Measurements from ENCODE around the gene C11orf21. TPM values are rescaled to one million over a fixed set of nuclear protein-coding genes. Genes with fewer than 3 reads are reported as not detected.

C11orf21 gene
- polyA plus RNA-seq, 1 donor (not counting 4 experiments of a cell fraction or from before 2014, with no cell fraction given), result not detected

- dilution Hi-C loops (cut with MboI; ENCODE audit: extremely low pct_ligation_motif_present, low sequenced_read_pairs), result no loop called here
- no peaks in the 10 kb centered on the region for H3K4me1 ChIP-seq (ENCODE audit: control insufficient read depth, extremely low read depth, insufficient read depth, low read length)
- no peak overlapping the region for H3K4me3 ChIP-seq (ENCODE audit: control insufficient read depth in 2 of 3, extremely low read depth in 1 of 3, insufficient read depth in 2 of 3, low read depth in 1 of 3, low read length in 3 of 3)
- no peaks in the 10 kb centered on the region for H3K27me3 ChIP-seq (ENCODE audit: control insufficient read depth, extremely low read depth, insufficient read depth, low read length)
- H3K9me3 ChIP-seq (ENCODE audit: control insufficient read depth, low read depth, low read length), result no peaks in the 10 kb centered on the region
- no peak for TF ChIP-seq CTCF (optimal IDR thresholded peaks at IDR 0.05 in 1 of 3, IDR thresholded peaks at IDR 0.05 in 1 of 3, conservative IDR thresholded peaks at IDR 0.05 in 1 of 3; ENCODE audit: extremely low read depth in 1 of 3, insufficient read depth in 2 of 3, low read length in 3 of 3)
- TF ChIP-seq EZH2 (IDR thresholded peaks at IDR 0.05; ENCODE audit: low read length), result no peak
- no peak overlapping the region for H3K27ac ChIP-seq (ENCODE audit: control insufficient read depth, insufficient read depth, low read length)
- no peaks in the 10 kb centered on the region for H4K20me1 ChIP-seq (ENCODE audit: control insufficient read depth, extremely low read depth, insufficient read depth, low read length)
- DNase-seq (ENCODE audit: low read depth, low spot score) (no peak), FAIRE-seq (no peak)
- H3K9ac ChIP-seq (ENCODE audit: control insufficient read depth, extremely low read depth, insufficient read depth, low read length), result no peak overlapping the region
- H2AFZ ChIP-seq (ENCODE audit: control insufficient read depth, low read length), result no peak overlapping the region
- H3K36me3 ChIP-seq (ENCODE audit: control insufficient read depth in 2 of 2, extremely low read depth in 1 of 2, insufficient read depth in 2 of 2, low read length in 2 of 2), result no peaks in the 10 kb centered on the region
- H3K79me2 ChIP-seq (ENCODE audit: control insufficient read depth, insufficient read depth, low read length), result no peaks in the 10 kb centered on the region
- H3K9me1 ChIP-seq (ENCODE audit: control insufficient read depth, extremely low read depth, insufficient read depth, low read length), result no peaks in the 10 kb centered on the region
- H3K4me2 ChIP-seq (ENCODE audit: control insufficient read depth, extremely low read depth, insufficient read depth, low read depth, low read length), result no peak overlapping the region
These were observed 12.4 kb upstream of the C11orf21 start for GRCh38 chr11:2314136-2314524.

- no peaks in the 10 kb centered on the region for H3K79me2 ChIP-seq (ENCODE audit: control insufficient read depth, insufficient read depth, low read length)
- no peaks in the 10 kb centered on the region for H3K27me3 ChIP-seq (ENCODE audit: control insufficient read depth, extremely low read depth, insufficient read depth, low read length)
- H2AFZ ChIP-seq (ENCODE audit: control insufficient read depth, low read length), result no peak overlapping the region
- no peaks in the 10 kb centered on the region for H3K4me1 ChIP-seq (ENCODE audit: control insufficient read depth, extremely low read depth, insufficient read depth, low read length)
- H3K27ac ChIP-seq (ENCODE audit: control insufficient read depth, insufficient read depth, low read length), result no peak overlapping the region
- no peak overlapping the region for H3K9ac ChIP-seq (ENCODE audit: control insufficient read depth, extremely low read depth, insufficient read depth, low read length)
- TF ChIP-seq CTCF (optimal IDR thresholded peaks at IDR 0.05 in 1 of 3, IDR thresholded peaks at IDR 0.05 in 1 of 3, conservative IDR thresholded peaks at IDR 0.05 in 1 of 3; ENCODE audit: extremely low read depth in 1 of 3, insufficient read depth in 2 of 3, low read length in 3 of 3) (no peak), EZH2 (IDR thresholded peaks at IDR 0.05; ENCODE audit: low read length) (no peak)
- H3K9me3 ChIP-seq (ENCODE audit: control insufficient read depth, low read depth, low read length), result no peaks in the 10 kb centered on the region
- DNase-seq (ENCODE audit: low read depth, low spot score) (no peak), FAIRE-seq (no peak)
- no peaks in the 10 kb centered on the region for H4K20me1 ChIP-seq (ENCODE audit: control insufficient read depth, extremely low read depth, insufficient read depth, low read length)
- dilution Hi-C loops (cut with MboI; ENCODE audit: extremely low pct_ligation_motif_present, low sequenced_read_pairs), result no loop called here
- no peak overlapping the region for H3K4me3 ChIP-seq (ENCODE audit: control insufficient read depth in 2 of 3, extremely low read depth in 1 of 3, insufficient read depth in 2 of 3, low read depth in 1 of 3, low read length in 3 of 3)
- H3K36me3 ChIP-seq (ENCODE audit: control insufficient read depth in 2 of 2, extremely low read depth in 1 of 2, insufficient read depth in 2 of 2, low read length in 2 of 2), result no peaks in the 10 kb centered on the region
- H3K9me1 ChIP-seq (ENCODE audit: control insufficient read depth, extremely low read depth, insufficient read depth, low read length), result no peaks in the 10 kb centered on the region
- H3K4me2 ChIP-seq (ENCODE audit: control insufficient read depth, extremely low read depth, insufficient read depth, low read depth, low read length), result no peak overlapping the region
These were observed 11.6 kb upstream of the C11orf21 start for GRCh38 chr11:2313051-2313951.
